Endometrial microvascular endothelial cells (primary cell): ENCODE data around the gene ACKR2. TPM values are rescaled to one million over a fixed set of nuclear protein-coding genes. Genes with fewer than 3 reads are reported as not detected.
"Not testable (repeated sequence)": the region's sequence is repeated elsewhere in the genome, so short reads cannot be mapped to it uniquely, and the experiment has no call there.

Experiments
- in situ Hi-C: cut with HindIII; loops from 2 replicates; pipeline ENCODE4 v1.10.0; 2017; ENCODE audit warnings: low sequenced_read_pairs, low pct_unique_long_range_greater_than_20kb; ENCODE audit errors: inconsistent ontology term
- total RNA-seq: library from RNA; depleted of rRNA; stranded (reverse); fragments of >200 nt; gene quantifications from one replicate; pipeline ENCODE4 v1.2.3, GENCODE V29; 2015; ENCODE audit errors: inconsistent ontology term

Gene ACKR2
- total RNA-seq, 1 donor from 2014 or later, result not detected

- in situ Hi-C loops, result no loop called here
Observed at GRCh38 chr3:42800251-42800650, 9.0 kb upstream of the ACKR2 start.

DNA sequence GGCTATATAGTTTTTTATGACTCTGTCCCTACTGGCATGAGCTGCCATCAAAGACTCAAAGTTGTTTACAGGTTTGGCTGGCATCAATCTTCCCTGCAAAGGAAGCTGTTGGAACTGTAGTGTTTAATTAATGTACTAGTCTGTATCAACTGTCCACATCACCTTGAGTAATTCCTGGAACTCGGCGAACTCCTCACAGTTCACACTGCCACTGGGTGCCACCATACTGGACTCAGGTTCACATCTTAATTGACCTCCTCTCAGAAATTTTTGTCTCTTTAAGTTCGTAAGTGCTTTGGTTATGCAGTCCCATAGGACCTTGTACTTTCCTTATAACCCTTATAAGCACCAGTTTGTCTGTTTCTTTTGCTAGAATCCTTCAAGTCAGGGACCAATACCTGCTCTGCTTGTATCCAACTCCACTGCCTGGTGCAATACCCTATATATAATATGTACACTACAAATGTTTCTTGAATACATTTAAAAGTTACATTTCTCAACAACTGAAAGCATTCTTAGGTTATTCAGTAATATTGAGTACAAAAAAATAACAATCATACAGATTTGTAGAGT is 8.1 kb upstream of the ACKR2 start:
- in situ Hi-C loops, result no loop called here

DNA sequence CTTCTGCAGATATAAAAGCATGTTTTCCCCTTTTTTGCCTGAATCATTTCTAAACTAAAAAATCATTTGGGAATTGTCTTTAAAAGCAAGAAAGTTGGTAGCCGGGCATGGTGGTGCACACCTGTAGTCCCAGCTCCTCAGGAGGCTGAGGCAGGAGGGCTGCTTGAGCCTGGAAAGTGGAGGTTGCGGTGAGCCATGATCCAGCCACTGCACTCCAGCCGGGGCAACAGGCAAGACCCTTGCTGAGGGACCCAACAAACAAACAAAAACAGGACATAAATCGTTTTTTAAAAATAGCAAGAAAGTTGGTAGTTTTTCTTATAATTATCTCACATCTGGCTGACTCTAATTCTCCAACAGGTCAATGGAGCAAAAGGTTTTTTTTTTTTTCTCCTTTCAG is 7.5 kb upstream of the ACKR2 start:
- in situ Hi-C loops, result no loop called here

DNA sequence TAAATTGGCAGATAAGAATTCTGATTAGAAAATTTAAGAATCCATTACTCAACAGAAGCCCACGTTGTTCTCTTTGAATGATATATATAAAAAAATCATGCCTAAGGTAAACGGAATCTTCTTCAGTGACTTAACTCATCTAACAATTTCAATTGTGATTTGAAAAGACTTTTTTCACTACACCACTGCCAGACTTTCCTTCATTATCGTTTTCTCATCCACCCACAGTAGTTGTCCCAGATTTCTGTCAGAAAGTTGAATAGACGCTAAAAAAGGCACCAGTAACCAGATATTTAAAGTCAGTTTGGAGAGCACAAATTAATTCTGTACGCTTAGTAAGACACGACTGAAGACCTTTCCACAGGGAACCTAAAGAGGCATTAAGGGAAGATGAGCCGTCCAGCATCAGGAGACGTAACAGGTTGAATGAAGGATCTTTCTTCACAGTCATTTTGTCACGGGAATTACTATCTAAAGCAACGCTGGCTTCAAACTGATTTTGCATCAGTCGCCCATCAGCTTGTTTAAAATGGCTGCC is 6.3 kb upstream of the ACKR2 start:
- in situ Hi-C loops, result no loop called here

DNA sequence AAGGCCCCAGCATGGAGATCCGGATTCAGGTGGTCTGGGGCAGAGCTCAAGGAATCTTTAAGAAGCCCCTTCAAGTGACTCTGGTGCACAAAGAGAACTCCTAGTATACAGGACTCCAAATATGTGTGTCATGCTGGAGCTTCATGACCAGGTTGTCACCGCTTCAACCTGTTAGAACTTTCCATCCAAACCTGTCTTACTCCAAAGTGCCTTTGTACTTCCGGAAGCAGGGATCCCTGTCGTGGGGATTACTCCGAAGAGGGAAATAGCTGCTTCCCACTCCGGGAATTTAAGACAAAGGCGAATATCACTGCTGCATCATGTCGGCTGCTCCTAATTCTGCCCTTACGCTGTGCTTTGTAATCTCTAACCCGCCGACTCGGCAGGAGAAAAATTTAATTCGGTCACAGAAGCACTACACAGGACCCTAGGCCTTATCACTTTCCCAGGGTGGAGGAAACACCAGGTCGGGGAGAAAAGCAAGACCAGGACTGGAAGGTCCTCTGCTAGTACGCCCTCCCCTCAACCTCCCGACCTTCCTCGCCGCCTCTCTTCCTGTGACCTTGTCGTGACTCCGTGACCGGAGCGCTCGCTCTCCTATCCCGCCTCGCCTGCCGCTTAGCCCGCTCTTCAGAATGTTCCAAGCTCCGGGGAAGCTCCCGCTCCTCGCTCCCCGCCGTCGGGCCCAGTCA is 5.7 kb upstream of the ACKR2 start:
- in situ Hi-C loops, result no loop called here

DNA sequence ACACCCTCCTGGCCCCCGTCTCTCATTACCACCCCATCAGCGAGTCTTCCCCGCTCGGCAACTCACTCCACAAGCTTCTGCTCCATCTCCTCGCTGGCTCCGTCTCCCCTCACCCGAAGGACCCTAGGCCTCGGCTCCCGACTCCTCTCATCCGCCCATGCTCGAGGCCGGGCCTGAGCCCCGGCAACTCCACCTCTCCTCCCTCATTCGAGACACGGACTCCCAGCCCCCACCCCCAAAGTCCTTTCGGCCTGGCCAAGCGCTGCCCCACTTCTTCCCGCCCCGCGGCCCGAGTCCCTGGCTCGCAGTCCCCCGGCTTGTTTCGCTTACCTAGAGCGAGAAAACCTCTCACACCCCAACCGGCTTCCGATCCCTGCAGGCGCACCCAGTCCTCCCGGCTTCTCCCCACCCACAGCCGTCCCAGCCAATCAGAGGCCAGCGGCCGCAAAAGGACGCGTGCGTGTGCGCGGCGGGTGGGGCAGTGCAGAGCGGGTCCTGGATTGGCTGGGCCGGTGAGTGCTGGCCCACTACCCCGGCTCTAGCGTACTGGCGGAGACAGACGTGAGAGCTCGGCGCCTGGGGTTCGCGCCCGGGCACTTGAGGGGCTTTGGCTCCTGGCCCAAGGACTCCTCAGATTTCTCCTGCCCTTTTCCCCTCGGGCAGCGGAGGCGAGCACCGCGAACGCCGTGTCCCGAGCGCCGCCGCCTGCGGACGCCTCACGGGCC is 5.0 kb upstream of the ACKR2 start, which contains the start of gene HIGD1A:
TSS of gene HIGD1A (minus strand) at position 385 of the 725 bp plus-strand sequence. CDS start 10,237 bp downstream, outside the sequence.
- in situ Hi-C loops, result no loop called here

DNA sequence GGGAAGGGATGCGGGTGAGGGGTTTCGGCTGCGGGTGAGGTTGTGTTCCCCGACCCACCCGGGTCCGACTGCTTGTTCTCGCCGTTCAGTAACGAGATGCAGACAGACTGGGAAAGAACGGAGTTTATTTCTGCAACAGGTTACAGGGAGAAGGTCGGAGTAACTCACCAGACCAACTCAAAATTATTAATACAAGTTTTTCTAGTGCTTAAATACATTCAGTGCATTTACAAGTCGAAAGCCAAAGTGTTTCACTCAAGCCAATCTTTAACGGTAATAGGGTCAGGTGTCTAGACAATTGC is 4.5 kb upstream of the ACKR2 start:
- in situ Hi-C loops, result no loop called here

DNA sequence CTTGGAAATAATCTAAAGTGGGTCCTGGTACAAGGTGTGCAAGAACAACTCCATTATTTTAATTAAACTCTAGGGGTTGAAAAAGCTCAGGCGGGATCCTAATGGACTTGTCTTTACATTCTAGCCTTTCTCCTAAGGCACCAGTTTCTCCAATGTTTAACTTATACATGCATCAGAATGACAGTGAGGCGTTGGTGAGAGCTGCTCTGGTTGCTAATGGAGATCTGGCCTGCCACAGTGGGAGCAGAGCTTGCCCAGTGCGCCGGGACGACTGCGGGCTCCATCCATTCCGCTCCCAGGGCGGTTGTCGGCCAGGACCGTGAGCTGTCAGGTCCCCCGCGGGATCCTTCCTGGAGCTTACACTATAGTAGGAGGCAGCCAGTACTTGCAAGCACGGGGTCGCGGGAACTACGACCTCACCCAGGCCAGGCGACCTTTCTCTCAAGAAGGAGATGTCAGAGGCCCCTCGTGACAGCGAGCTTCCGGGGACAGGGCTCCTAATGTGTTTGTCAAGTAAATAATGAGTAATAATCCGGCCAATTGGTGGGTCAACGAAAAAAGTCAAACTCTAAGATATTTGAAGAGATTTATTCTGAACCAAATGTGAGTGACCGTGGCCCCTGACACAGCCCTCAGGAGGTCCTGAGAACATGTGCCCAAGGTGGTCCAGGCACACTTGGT is 4.0 kb upstream of the ACKR2 start:
- in situ Hi-C loops, result no loop called here

DNA sequence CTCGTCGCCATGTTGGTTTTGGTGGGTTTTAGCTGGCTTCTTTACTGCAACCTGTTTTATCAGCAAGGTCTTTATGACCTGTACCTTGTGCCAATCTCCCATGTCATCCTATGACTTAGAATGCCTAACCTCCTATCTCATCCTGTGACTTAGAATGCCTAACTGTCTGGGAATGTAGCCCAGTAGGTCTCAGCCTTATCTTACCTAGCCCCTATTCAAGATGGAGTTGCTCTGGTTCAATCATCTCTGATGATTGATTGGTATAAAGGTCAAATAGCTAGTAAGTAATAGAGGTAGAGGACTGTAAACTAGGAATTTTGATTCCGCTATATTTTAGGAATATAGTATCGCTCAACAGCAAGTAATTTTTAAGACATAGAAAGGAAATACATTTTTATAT is 1.3 kb upstream of the ACKR2 start:
- in situ Hi-C loops, result no loop called here

- in situ Hi-C loops, result not testable (repeated sequence)
Observed at GRCh38 chr3:42810706-42811105, 1.5 kb downstream of the ACKR2 start.

DNA sequence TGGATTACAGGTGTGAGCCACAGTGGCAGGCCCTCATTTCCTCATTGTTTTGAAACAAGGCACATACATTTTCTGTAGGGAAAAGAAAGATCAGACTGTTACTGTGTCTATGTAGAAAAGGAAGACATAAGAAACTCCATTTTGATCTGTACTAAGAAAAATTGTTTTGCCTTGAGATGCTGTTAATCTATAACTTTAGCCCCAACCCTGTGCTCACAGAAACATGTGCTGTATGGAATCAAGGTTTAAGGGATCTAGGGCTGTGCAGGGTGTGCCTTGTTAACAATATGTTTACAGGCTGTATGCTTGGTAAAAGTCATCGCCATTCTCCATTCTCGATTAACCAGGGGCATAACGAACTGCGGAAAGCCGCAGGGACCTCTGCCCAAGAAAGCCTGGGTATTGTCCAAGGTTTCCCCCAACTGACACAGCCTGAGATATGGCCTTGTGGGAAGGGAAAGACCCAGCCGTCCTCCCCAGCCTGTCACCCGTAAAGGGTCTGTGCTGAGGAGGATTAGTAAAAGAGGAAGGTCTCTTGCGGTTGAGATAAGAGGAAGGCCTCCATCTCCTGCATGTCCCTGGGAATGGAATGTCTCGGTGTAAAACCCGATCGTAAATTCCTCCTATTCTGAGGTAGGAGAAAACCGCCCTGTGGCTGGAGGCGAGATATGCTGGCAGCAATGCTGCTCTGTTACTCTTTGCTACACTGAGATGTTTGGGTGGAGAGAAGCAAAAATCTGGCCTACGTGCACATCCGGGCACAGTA is 2.1 kb downstream of the ACKR2 start:
- in situ Hi-C loops, result not testable (repeated sequence)

DNA sequence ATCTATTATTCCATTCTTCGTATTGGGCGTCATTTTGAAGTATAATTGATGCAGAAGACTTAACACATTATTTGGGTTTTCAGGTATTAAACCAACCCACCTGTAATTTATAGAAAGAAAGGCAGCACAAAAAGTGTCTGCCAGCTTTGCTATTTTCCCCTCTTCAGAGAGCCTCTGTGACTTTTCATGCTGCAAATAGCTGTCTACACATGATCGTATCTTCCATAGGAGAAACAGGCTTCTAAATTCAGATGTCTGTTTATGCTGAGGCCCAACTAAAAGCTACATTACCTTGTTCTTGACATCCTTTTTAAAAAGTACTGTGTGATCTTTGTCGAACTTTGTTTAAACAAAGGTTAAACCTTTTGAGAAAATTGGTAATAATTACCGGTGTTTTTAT is 5.0 kb downstream of the ACKR2 start:
- in situ Hi-C loops, result no loop called here

DNA sequence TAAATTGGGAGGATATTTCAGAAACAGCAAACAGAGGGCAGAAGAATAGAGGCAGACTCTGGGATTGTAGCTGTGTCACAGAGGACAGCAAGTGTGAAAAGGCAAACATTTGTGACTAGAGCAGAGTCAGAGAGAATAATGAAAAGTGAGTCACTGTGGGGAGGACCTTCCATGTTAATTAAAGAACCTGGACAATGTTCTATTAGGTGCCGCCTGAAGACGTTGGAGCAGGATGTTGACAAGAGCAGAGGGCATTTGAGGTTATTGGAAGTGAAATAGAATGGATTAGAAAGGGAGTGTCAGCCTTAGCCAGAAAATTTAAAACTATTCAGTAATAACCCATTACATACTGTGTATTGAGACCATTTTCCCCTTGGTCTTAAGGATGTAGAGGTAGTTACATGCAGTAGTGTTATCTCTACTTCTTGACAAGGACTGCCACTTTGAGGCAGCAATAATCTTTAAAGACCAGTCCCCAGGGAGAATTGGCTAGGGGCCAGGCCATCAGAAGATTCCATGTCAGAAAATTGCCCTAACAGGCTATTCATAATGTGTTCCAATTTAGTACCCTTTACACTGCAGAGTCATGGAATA is 5.8 kb downstream of the ACKR2 start:
- in situ Hi-C loops, result no loop called here

GRCh38 chr3:42815826-42816225 is 6.6 kb downstream of the ACKR2 start:
- in situ Hi-C loops, result no loop called here

DNA sequence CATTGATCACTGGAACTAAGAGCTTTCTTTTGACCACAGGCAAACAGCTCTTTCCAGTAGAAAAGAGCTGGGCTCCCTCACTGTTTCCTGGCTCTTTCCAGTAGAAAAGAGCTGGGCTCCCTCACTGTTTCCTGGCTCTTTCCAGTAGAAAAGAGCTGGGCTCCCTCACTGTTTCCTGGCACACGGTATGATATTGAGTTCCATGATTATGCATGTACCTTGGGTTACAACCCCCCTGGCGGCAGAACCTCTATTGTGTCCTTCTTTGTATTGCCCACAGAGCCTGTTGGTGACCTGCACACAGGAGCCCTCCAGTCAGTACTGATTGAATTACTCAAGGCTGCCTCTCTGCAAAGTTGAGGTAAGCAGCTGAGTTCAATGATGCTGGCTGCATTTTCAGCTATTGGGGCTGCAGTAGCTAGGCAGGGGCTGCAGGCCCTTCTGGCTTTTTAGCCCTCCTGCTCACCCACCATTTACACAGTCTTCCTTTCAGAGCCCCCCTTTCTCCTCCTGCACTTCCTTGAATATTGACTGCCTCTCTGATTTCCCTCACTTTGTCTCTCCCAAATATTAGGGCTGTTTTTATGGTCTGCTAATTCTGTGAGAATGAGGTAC is 10.2 kb downstream of the ACKR2 start:
- in situ Hi-C loops, result no loop called here

- in situ Hi-C loops, result no loop called here
Observed at GRCh38 chr3:42820746-42821051, 11.5 kb downstream of the ACKR2 start.

- in situ Hi-C loops, result no loop called here
Observed at GRCh38 chr3:42822828-42823227, 13.6 kb downstream of the ACKR2 start.

DNA sequence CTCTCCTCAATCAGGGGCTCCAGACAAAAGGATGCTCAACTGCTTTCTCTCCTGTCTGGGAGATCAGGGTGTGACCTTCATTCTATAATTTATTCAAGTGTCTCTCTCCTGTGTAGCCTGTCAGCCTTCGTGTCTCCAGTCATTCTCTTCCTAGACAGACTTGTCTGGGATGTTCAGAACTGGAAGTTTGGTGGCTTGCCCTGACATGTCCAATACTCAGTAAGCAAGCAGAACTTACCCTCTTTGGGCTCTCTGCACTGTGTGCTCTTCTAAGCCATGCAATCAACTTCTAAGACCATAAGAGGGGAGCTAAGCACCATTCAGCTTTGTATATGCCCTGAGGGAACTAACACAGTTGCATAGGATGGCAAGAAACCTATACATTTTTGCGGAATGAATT is 14.1 kb downstream of the ACKR2 start:
- in situ Hi-C loops, result no loop called here
